GM12878 (cell line): Measurements from ENCODE around the gene ARL4D.

Experiments
- BACH1 ChIP-seq: fragments of 450-650 bp; IDR thresholded peaks from 2 replicates; pipeline ENCODE4 v1.6.1; 2017; ENCODE audit warnings: mild to moderate bottlenecking, borderline replicate concordance
- DPF2 ChIP-seq: fragments of 450-650 bp; IDR thresholded peaks from 2 replicates; pipeline ENCODE4 v1.6.1; 2017; ENCODE audit warnings: mild to moderate bottlenecking
- IKZF1 ChIP-seq: fragments of 450-650 bp; conservative IDR thresholded peaks from 2 replicates; pipeline ENCODE4 v1.6.1; 2017; ENCODE audit warnings: antibody characterized with exemption, mild to moderate bottlenecking
- KLF5 ChIP-seq: fragments of 450-650 bp; IDR thresholded peaks from 2 replicates; pipeline ENCODE4 v1.6.1; 2014; ENCODE audit warnings: mild to moderate bottlenecking; ENCODE audit not compliant: partially characterized antibody
- POLR2A ChIP-seq: IDR thresholded peaks from 2 replicates; pipeline ENCODE4 v1.6.1; 2011; ENCODE audit warnings: low read depth, mild to moderate bottlenecking, low read length
- RAD21 ChIP-seq: IDR thresholded peaks from 2 replicates; pipeline ENCODE4 v1.6.1; 2011; ENCODE audit warnings: mild to moderate bottlenecking, low read depth, low read length, moderate library complexity; ENCODE audit not compliant: insufficient read depth
- RAD51 ChIP-seq: fragments of 450-650 bp; IDR thresholded peaks from 2 replicates; pipeline ENCODE4 v1.6.1; 2016; ENCODE audit warnings: moderate library complexity, mild to moderate bottlenecking, inconsistent platforms
- ZBTB4 ChIP-seq: fragments of 450-650 bp; formaldehyde crosslinking; IDR thresholded peaks from 2 replicates; pipeline ENCODE4 v1.4.0; 2022; ENCODE audit warnings: mild to moderate bottlenecking, moderate library complexity
- ZNF384 ChIP-seq: IDR thresholded peaks from 2 replicates; pipeline ENCODE4 v1.6.1; 2012; ENCODE audit warnings: low read depth, mild to moderate bottlenecking, low read length, improper control_type of control experiment, borderline replicate concordance
- TF ChIP-seq, protein P1 (sequence below): fragments of 450-650 bp; IDR thresholded peaks from 2 replicates; pipeline ENCODE4 v1.6.1; 2016; ENCODE audit warnings: mild to moderate bottlenecking, moderate library complexity, borderline replicate concordance

- TF ChIP-seq POLR2A (peak; percentile 99), RAD51 (no peak; the same call in 1 of the 2 replicates), ZNF384 (no peak), DPF2 (peak; percentile 90), IKZF1 (peak; percentile 84), ZBTB4 (CRISPR knock-in tag) (peak; percentile 100), KLF5 (peak; percentile 96), BACH1 (peak; percentile 100), RAD21 (0 out of 2 replicates have a peak, but pooled peaks have one; percentile 6)
- TF ChIP-seq, protein P1, sequence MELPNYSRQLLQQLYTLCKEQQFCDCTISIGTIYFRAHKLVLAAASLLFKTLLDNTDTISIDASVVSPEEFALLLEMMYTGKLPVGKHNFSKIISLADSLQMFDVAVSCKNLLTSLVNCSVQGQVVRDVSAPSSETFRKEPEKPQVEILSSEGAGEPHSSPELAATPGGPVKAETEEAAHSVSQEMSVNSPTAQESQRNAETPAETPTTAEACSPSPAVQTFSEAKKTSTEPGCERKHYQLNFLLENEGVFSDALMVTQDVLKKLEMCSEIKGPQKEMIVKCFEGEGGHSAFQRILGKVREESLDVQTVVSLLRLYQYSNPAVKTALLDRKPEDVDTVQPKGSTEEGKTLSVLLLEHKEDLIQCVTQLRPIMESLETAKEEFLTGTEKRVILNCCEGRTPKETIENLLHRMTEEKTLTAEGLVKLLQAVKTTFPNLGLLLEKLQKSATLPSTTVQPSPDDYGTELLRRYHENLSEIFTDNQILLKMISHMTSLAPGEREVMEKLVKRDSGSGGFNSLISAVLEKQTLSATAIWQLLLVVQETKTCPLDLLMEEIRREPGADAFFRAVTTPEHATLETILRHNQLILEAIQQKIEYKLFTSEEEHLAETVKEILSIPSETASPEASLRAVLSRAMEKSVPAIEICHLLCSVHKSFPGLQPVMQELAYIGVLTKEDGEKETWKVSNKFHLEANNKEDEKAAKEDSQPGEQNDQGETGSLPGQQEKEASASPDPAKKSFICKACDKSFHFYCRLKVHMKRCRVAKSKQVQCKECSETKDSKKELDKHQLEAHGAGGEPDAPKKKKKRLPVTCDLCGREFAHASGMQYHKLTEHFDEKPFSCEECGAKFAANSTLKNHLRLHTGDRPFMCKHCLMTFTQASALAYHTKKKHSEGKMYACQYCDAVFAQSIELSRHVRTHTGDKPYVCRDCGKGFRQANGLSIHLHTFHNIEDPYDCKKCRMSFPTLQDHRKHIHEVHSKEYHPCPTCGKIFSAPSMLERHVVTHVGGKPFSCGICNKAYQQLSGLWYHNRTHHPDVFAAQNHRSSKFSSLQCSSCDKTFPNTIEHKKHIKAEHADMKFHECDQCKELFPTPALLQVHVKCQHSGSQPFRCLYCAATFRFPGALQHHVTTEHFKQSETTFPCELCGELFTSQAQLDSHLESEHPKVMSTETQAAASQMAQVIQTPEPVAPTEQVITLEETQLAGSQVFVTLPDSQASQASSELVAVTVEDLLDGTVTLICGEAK: 0 out of 2 replicates have a peak, but pooled peaks have one; percentile 16
Observed at GRCh38 chr17:43360739-43361505, 37.9 kb upstream of the ARL4D start.
